WTC11 (cell line): ENCODE results near the gene ATF7. TPM values are rescaled to one million over a fixed set of nuclear protein-coding genes. Genes with fewer than 3 reads are reported as not detected.

ENCODE experiments used
- ATAC-seq: fragments of 200-7000 bp; cut with Tn5 transposase; 2 replicates; pipeline ENCODE4 v1.10.0; 2021; ENCODE audit warnings: mild to moderate bottlenecking, moderate library complexity
- CTCF ChIA-PET: fragments of 300-600 bp; sonication (Branson Sonifier 250); formaldehyde crosslinking; loops from one replicate; lab custom pipeline; 2021; ENCODE audit warnings: antibody characterized with exemption; lab: Charles Lee
- POLR2A ChIA-PET: fragments of 350-600 bp; sonication (Branson Sonifier 250); formaldehyde crosslinking; loops from one replicate; lab custom pipeline; 2021; ENCODE audit warnings: antibody characterized with exemption; lab: Charles Lee
- DNase-seq: peaks from one replicate; pipeline ENCODE4 v3.0.0; 2021; ENCODE audit warnings: low spot score
- H3K27ac Mint-ChIP-seq: 2 replicates; pipeline ENCODE4 v1.8.0; 2021; ENCODE audit warnings: mixed read lengths
- H3K27me3 Mint-ChIP-seq: 2 replicates; pipeline ENCODE4 v1.8.0; 2021; ENCODE audit warnings: low read depth, mild to moderate bottlenecking, moderate library complexity, mixed read lengths
- H3K36me3 Mint-ChIP-seq: 2 replicates; pipeline ENCODE4 v1.8.0; 2021; ENCODE audit warnings: mixed read lengths
- H3K4me1 Mint-ChIP-seq: 2 replicates; pipeline ENCODE4 v1.8.0; 2022; ENCODE audit warnings: mixed read lengths
- H3K4me3 Mint-ChIP-seq: 2 replicates; pipeline ENCODE4 v1.8.0; 2021; ENCODE audit warnings: mild to moderate bottlenecking, moderate library complexity, mixed read lengths
- H3K9me3 Mint-ChIP-seq: 2 replicates; pipeline ENCODE4 v1.8.0; 2021; ENCODE audit warnings: mixed read lengths
- EMX1 ChIP-seq: fragments of 250-450 bp; sonication (Bioruptor Pico); IDR thresholded peaks from 2 replicates; pipeline ENCODE4 v1.8.0; 2021; ENCODE audit warnings: mild to moderate bottlenecking
- ETV6 ChIP-seq: sonication (generic); formaldehyde crosslinking; IDR thresholded peaks from 2 replicates; pipeline ENCODE4 v1.8.1; 2022; ENCODE audit warnings: mild to moderate bottlenecking, missing genetic modification reagents
- FOXP1 ChIP-seq: sonication (generic); formaldehyde crosslinking; IDR thresholded peaks from 2 replicates; pipeline ENCODE4 v1.8.0; 2022; ENCODE audit warnings: missing genetic modification reagents, mild to moderate bottlenecking, moderate library complexity, borderline replicate concordance
- GTF2I ChIP-seq: fragments of 250-450 bp; sonication (Bioruptor Pico); conservative IDR thresholded peaks from 2 replicates; pipeline ENCODE4 v1.4.0; 2021; ENCODE audit warnings: mild to moderate bottlenecking
- MLX ChIP-seq: sonication (generic); formaldehyde crosslinking; IDR thresholded peaks from 2 replicates; pipeline ENCODE4 v1.8.1; 2023; ENCODE audit warnings: mild to moderate bottlenecking, missing genetic modification reagents, moderate library complexity
- NFYB ChIP-seq: sonication (generic); formaldehyde crosslinking; conservative IDR thresholded peaks from 2 replicates; pipeline ENCODE4 v1.8.0; 2022; ENCODE audit warnings: low read depth, missing genetic modification reagents
- SMAD3 ChIP-seq: sonication (generic); formaldehyde crosslinking; IDR thresholded peaks from 2 replicates; pipeline ENCODE4 v1.8.0; 2022; ENCODE audit warnings: missing genetic modification reagents, mild to moderate bottlenecking, borderline replicate concordance
- SP1 ChIP-seq: sonication (generic); formaldehyde crosslinking; conservative IDR thresholded peaks from 2 replicates; pipeline ENCODE4 v1.8.1; 2022; ENCODE audit warnings: missing genetic modification reagents
- TEAD4 ChIP-seq: sonication (generic); formaldehyde crosslinking; IDR thresholded peaks from 2 replicates; pipeline ENCODE4 v1.8.0; 2022; ENCODE audit warnings: mild to moderate bottlenecking, missing genetic modification reagents
- ZNF121 ChIP-seq: sonication (generic); formaldehyde crosslinking; IDR thresholded peaks from 2 replicates; pipeline ENCODE4 v1.8.0; 2023; ENCODE audit warnings: missing genetic modification reagents
- ZNF232 ChIP-seq: sonication (generic); formaldehyde crosslinking; IDR thresholded peaks from 2 replicates; pipeline ENCODE4 v1.8.0; 2022; ENCODE audit warnings: mild to moderate bottlenecking, missing genetic modification reagents
- ZNF416 ChIP-seq: fragments of 250-450 bp; sonication (Bioruptor Pico); IDR thresholded peaks from 2 replicates; pipeline ENCODE4 v1.9.0; 2021; ENCODE audit warnings: mild to moderate bottlenecking, inconsistent platforms
- total RNA-seq: library from RNA; stranded (reverse); gene quantifications from 3 replicates; pipeline ENCODE4 v1.2.3, GENCODE V29; 2021
- TF ChIP-seq, protein P1 (sequence below): sonication (generic); formaldehyde crosslinking; IDR thresholded peaks from 2 replicates; pipeline ENCODE4 v1.8.0; 2022; ENCODE audit warnings: mild to moderate bottlenecking, missing genetic modification reagents
- TF ChIP-seq, protein P2 (sequence below): sonication (generic); formaldehyde crosslinking; IDR thresholded peaks from 2 replicates; pipeline ENCODE4 v1.8.0; 2023; ENCODE audit warnings: mild to moderate bottlenecking, missing genetic modification reagents
- TF ChIP-seq, protein P3 (sequence below): sonication (generic); formaldehyde crosslinking; IDR thresholded peaks from 2 replicates; pipeline ENCODE4 v1.8.0; 2022; ENCODE audit warnings: mild to moderate bottlenecking, missing genetic modification reagents
- TF ChIP-seq, protein P4 (sequence below): fragments of 200-600 bp; IDR thresholded peaks from 2 replicates; pipeline ENCODE4 v1.8.0; 2022; ENCODE audit warnings: antibody characterized with exemption
- TF ChIP-seq, protein P5 (sequence below): sonication (generic); formaldehyde crosslinking; IDR thresholded peaks from 2 replicates; pipeline ENCODE4 v1.8.1; 2022; ENCODE audit warnings: low read depth, missing genetic modification reagents, borderline replicate concordance

The ATF7 gene
- total RNA-seq, 1 experiment from 2014 or later, result 16.3 TPM

- no peak for TF ChIP-seq ZNF121 (CRISPR knock-in tag)
- TF ChIP-seq, protein P1, sequence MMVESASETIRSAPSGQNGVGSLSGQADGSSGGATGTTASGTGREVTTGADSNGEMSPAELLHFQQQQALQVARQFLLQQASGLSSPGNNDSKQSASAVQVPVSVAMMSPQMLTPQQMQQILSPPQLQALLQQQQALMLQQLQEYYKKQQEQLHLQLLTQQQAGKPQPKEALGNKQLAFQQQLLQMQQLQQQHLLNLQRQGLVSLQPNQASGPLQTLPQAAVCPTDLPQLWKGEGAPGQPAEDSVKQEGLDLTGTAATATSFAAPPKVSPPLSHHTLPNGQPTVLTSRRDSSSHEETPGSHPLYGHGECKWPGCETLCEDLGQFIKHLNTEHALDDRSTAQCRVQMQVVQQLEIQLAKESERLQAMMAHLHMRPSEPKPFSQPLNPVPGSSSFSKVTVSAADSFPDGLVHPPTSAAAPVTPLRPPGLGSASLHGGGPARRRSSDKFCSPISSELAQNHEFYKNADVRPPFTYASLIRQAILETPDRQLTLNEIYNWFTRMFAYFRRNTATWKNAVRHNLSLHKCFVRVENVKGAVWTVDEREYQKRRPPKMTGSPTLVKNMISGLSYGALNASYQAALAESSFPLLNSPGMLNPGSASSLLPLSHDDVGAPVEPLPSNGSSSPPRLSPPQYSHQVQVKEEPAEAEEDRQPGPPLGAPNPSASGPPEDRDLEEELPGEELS, result no peak
- TF ChIP-seq, all 79 proteins: peak for 0
Observed at GRCh38 chr12:53667080-53667479, 40.9 kb upstream of the ATF7 start (continued).

DNA sequence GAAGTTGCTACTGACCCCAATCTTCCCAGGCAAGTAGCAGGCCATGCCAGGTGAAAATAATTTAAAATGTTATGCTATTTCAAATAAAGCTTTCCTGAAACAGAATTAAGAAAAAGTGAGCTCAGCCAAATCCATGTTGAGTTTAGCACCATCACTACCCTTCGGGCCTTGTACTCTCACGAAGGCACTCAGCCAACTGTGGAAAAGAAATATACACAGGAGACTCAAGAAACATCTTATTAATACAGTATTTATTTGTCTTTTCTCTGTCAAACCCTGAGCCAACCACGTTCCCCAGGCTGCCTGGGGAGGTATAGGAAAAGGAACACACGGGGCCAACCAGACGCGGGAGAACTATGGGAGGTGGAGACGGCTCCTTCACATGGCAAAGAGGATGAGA lies 38.8 kb upstream of the ATF7 start:
- Mint-ChIP-seq H3K27me3 (no peaks in the 10 kb centered on the region), H3K36me3 (peaks cover 62% of the 10 kb centered on the region), H3K9me3 (no peaks in the 10 kb centered on the region), H3K4me1 (no peaks in the 10 kb centered on the region; the same call in 1 of the 2 replicates), H3K4me3 (no peak overlapping the region), H3K27ac (no peak overlapping the region)
- TF ChIP-seq NFYB (CRISPR knock-in tag), result no peak
- ATAC-seq (no peak), DNase-seq (no peak)
- CTCF ChIA-PET, result interaction anchor here (1.5 to 1.9 kb wide), 2 partner anchors 11 to 121 kb away, joined by 5 to 6 read pairs; partner anchors contain the start of gene ATP5MC2
- POLR2A ChIA-PET, result interaction anchor here (2.3 kb wide), 1 partner anchor 11 kb away, joined by 9 read pairs; the partner anchor contains the start of gene ATP5MC2

GRCh38 chr12:53664191-53664590 lies 38.0 kb upstream of the ATF7 start:
- no peak for DNase-seq
- TF ChIP-seq ETV6 (CRISPR knock-in tag) (no peak), EMX1 (no peak), ZNF416 (CRISPR knock-in tag) (no peak), ZNF232 (CRISPR knock-in tag) (no peak), MLX (CRISPR knock-in tag) (no peak), GTF2I (CRISPR knock-in tag) (no peak), SP1 (CRISPR knock-in tag) (no peak), FOXP1 (CRISPR knock-in tag) (no peak), TEAD4 (CRISPR knock-in tag) (no peak), SMAD3 (CRISPR knock-in tag) (no peak)
- TF ChIP-seq, protein P2, sequence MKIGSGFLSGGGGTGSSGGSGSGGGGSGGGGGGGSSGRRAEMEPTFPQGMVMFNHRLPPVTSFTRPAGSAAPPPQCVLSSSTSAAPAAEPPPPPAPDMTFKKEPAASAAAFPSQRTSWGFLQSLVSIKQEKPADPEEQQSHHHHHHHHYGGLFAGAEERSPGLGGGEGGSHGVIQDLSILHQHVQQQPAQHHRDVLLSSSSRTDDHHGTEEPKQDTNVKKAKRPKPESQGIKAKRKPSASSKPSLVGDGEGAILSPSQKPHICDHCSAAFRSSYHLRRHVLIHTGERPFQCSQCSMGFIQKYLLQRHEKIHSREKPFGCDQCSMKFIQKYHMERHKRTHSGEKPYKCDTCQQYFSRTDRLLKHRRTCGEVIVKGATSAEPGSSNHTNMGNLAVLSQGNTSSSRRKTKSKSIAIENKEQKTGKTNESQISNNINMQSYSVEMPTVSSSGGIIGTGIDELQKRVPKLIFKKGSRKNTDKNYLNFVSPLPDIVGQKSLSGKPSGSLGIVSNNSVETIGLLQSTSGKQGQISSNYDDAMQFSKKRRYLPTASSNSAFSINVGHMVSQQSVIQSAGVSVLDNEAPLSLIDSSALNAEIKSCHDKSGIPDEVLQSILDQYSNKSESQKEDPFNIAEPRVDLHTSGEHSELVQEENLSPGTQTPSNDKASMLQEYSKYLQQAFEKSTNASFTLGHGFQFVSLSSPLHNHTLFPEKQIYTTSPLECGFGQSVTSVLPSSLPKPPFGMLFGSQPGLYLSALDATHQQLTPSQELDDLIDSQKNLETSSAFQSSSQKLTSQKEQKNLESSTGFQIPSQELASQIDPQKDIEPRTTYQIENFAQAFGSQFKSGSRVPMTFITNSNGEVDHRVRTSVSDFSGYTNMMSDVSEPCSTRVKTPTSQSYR, result no peak
- TF ChIP-seq, protein P3, sequence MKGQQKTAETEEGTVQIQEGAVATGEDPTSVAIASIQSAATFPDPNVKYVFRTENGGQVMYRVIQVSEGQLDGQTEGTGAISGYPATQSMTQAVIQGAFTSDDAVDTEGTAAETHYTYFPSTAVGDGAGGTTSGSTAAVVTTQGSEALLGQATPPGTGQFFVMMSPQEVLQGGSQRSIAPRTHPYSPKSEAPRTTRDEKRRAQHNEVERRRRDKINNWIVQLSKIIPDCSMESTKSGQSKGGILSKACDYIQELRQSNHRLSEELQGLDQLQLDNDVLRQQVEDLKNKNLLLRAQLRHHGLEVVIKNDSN (CRISPR knock-in tag), result no peak
- TF ChIP-seq, protein P4, sequence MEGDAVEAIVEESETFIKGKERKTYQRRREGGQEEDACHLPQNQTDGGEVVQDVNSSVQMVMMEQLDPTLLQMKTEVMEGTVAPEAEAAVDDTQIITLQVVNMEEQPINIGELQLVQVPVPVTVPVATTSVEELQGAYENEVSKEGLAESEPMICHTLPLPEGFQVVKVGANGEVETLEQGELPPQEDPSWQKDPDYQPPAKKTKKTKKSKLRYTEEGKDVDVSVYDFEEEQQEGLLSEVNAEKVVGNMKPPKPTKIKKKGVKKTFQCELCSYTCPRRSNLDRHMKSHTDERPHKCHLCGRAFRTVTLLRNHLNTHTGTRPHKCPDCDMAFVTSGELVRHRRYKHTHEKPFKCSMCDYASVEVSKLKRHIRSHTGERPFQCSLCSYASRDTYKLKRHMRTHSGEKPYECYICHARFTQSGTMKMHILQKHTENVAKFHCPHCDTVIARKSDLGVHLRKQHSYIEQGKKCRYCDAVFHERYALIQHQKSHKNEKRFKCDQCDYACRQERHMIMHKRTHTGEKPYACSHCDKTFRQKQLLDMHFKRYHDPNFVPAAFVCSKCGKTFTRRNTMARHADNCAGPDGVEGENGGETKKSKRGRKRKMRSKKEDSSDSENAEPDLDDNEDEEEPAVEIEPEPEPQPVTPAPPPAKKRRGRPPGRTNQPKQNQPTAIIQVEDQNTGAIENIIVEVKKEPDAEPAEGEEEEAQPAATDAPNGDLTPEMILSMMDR, result no peak
- TF ChIP-seq, protein P5, sequence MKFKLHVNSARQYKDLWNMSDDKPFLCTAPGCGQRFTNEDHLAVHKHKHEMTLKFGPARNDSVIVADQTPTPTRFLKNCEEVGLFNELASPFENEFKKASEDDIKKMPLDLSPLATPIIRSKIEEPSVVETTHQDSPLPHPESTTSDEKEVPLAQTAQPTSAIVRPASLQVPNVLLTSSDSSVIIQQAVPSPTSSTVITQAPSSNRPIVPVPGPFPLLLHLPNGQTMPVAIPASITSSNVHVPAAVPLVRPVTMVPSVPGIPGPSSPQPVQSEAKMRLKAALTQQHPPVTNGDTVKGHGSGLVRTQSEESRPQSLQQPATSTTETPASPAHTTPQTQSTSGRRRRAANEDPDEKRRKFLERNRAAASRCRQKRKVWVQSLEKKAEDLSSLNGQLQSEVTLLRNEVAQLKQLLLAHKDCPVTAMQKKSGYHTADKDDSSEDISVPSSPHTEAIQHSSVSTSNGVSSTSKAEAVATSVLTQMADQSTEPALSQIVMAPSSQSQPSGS, result no peak
- TF ChIP-seq, all 79 proteins: peak for 0
- Mint-ChIP-seq H3K36me3 (peaks cover 55% of the 10 kb centered on the region), H3K27ac (peak overlapping the region; percentile 42), H3K4me1 (peaks cover 6% of the 10 kb centered on the region), H3K27me3 (no peaks in the 10 kb centered on the region), H3K9me3 (no peaks in the 10 kb centered on the region), H3K4me3 (no peak overlapping the region)
- no peak for ATAC-seq
- ChIA-PET CTCF (interaction anchor here (1.5 to 1.9 kb wide), 2 partner anchors 11 to 121 kb away, joined by 5 to 6 read pairs; partner anchors contain the start of gene ATP5MC2), POLR2A (no interaction called here)
